Motor neuron (in vitro differentiated cells): Measurements from ENCODE around the gene HEATR9. TPM values are rescaled to one million over a fixed set of nuclear protein-coding genes. Genes with fewer than 3 reads are reported as not detected.

Experiments used
- ATAC-seq, 8 experiments: fragments of 200-7000 bp; cut with Tn5 transposase; replicated peaks in 6 of 8; 2 replicates each; pipeline ENCODE4 v1.8.0; 2021; ENCODE audit warnings: mild to moderate bottlenecking in 8 of 8, moderate library complexity in 8 of 8
- H3K27ac ChIP-seq, 2 donors: fragments of 250-450 bp; sonication (Bioruptor Pico); 2 replicates each; pipeline ENCODE4 v1.9.0; 2021; ENCODE audit warnings: antibody characterized with exemption in 2 of 2, mild to moderate bottlenecking in 2 of 2, moderate library complexity in 1 of 2
- H3K4me1 ChIP-seq, 2 donors: fragments of 250-450 bp; sonication (Bioruptor Pico); replicated peaks in 1 of 2; 2 replicates each; pipeline ENCODE4 v1.6.1; 2021; ENCODE audit warnings: antibody characterized with exemption in 2 of 2, mild to moderate bottlenecking in 2 of 2, moderate library complexity in 1 of 2
- H3K4me3 ChIP-seq, 5 donors: fragments of 250-450 bp; sonication (Bioruptor Pico); 2 replicates each; pipeline ENCODE4 v1.9.0; 2021; ENCODE audit warnings: antibody characterized with exemption in 5 of 5, mild to moderate bottlenecking in 5 of 5, moderate library complexity in 4 of 5
- whole genome bisulfite sequencing, 10 experiments: fragments of 450-650 bp; shearing (Covaris generic); methylation state at CpG; one replicate each; pipeline ENCODE4 v1.0.0; 2022; 5-methylcytosine and 5-hydroxymethylcytosine counted together
- in situ Hi-C, 9 experiments: fragments of 400-800 bp; cut with MboI; loops; one replicate each; pipeline ENCODE4 v1.15.0; 2021; ENCODE audit warnings: low sequenced_read_pairs in 9 of 9, low pct_unique_long_range_greater_than_20kb in 2 of 9; ENCODE audit not compliant: unreplicated experiment in 9 of 9
- total RNA-seq, 8 experiments: library from RNA; unstranded; fragments of 300-600 nt; gene quantifications; 2 replicates each; pipeline versions ENCODE4 v1.2.3 to v1.2.4, GENCODE V29; 2022

The HEATR9 gene
- total RNA-seq, 8 experiments from 2014 or later: 0.08 to 0.18 (median 0.14) TPM; not detected in 3

DNA sequence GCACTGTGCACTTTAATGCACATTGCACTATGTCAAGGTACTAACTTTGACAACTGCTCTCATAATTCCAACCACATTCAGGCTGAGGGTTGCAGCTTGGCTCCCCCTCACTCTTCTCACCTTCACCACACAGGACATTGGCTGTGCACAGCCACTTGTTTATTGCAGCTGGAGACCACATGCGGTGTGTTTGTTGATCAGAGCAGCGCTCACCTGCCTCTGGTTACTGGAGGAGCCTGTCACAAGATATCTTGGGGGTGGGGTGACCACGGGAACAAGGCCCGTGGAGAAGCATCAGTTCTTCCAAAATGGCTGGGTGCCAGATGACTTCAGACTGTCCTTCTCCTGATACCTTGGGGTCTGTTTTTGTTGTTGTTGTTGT is 22.1 kb upstream of the HEATR9 start:
- H3K4me1 ChIP-seq: no peaks in the 10 kb centered on the region
- in situ Hi-C loops: no loop called here
- no peak for ATAC-seq
- no peak overlapping the region for H3K4me3 ChIP-seq
- WGBS, 10 experiments: 40 to 90% methylated on average over 2 to 3 of the region's 4 CpGs; no CpG with 5 or more reads in 8 of the 10 experiments
- no peak overlapping the region for H3K27ac ChIP-seq

DNA sequence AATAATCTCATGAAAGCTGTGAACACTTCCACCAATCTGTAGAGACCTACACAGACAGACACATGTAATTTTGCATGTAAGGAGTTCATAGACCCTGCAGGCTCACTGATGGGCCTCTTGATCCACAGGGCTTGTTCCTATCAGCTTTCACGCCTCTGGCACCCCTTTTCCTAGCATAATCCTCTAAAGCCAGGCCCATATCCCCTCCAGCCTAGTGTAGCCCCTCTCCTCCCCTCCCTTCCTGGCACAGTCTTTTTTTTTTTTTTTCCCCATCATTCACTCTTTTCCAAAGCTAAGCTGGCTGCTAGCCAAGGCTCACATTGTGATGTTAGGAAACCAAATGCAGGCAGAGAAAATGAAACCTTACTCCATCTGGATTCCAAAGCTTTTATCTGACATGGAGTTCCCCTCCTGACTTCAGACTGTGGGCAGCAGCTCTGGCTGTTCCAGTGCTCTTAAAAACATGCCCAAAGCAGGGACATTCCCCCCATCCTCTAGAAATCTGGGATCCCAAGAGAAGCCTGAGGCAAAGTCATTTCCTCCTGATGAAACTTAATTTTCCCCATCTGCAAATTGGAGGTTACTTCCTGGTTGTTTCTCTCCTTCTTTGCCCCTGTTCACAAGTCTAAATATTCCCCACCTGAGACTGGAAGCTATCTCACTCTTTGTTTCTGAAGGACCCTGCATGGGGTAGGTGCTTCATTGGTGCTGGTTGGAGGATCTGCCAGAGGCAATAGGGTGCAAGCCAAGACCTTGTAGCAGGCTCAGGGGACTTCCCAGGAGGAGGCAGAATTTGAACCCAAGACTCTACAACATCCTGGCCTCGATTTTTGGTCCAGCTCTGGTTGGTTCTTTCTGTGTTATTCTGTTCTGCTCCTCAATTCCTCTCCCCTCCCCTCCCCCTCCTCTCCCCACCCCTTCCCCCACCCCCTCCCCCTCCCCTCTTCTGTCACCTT is 21.4 kb upstream of the HEATR9 start:
- 20 to 83% methylated on average over 1 of the region's 2 CpGs; no CpG with 5 or more reads in 8 of the 10 experiments for WGBS, 10 experiments
- Histone ChIP-seq H3K27ac (no peak overlapping the region), H3K4me1 (no peaks in the 10 kb centered on the region), H3K4me3 (no peak overlapping the region)
- in situ Hi-C loops: no loop called here
- peak in 6 of 8 experiments; percentile 31 to 75 (median 64) for ATAC-seq

DNA sequence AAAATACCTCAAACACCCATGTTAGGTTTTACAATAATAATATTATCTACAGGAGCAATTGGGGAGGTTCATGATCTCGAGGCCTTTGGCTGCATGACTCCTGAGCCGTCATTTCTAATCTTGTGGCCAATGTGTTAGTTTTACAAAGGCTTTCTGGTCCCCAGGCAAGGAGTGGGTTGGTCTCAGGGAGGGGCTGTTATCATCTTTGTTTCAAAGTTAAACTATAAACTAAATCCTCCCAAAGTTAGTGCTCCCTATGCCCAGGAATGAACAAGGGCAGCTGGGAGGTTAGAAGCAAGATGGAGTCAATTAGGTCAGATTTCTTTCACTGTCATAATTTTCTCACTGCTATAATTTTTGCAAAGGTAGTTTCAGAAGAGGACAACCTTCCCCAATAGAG is 20.6 kb upstream of the HEATR9 start:
- 76 to 100% (median 80%) methylated on average over 1 to 2 of the region's 2 CpGs; no CpG with 5 or more reads in 7 of the 10 experiments for WGBS, 10 experiments
- Histone ChIP-seq H3K27ac (no peak overlapping the region), H3K4me1 (no peaks in the 10 kb centered on the region), H3K4me3 (no peak overlapping the region)
- no peak for ATAC-seq
- in situ Hi-C loops: no loop called here

DNA sequence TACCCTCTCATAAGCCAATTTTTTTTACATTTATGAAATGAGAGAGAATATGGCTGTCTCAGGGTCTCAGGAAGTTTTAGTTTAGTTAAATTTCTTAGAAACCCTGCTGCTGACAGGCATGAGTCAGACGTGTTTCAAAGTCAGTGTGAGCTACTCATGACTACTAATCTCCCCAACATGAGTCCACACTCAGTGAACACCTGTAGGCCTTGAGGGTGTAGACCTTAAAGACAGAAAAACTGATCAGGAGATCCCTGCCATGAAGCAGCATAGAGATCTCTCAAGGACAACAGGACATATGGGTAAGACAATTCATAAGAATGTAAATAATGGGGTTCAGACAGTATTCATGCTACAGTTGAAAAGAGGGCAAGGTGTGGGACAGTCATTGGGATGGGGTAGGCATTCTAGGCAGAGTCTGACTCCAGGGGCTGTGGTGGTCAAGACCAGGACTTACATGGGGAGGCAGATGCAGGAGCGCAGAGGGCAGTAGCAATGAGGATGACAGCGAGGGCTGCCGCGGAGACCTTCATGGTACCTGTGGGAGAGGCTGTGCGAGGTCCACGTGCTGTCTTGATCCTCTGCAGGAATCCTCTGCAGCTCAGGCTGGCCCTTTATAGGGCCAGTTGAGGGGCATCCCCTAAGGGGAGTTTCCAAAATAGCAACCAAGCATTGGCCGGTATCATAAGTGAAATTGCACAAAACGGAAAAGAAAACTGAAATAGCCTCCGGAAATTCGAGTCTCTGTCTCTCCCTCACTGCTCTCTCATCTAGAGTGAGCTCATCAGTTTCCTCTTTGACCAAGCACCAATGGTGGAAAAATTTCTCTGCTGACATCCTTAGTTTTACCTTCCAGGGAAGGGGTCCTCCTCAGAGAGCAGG is 11.3 kb upstream of the HEATR9 start, which contains the start of gene CCL5:
Gene CCL5 (minus strand): TSS at position 588 of the 882 bp plus-strand sequence.
- H3K4me3 ChIP-seq: no peak within 1 kb of the TSS
- WGBS, 10 experiments: 0 to 94% (median 60%) methylated on average over 1 to 11 of the region's 11 CpGs; no CpG with 5 or more reads in 2 of the 10 experiments
- H3K27ac ChIP-seq: no peak within 1 kb of the TSS
- no peak for ATAC-seq
- H3K4me1 ChIP-seq: no peaks in the 10 kb centered on the region
- in situ Hi-C loops: no loop called here

DNA sequence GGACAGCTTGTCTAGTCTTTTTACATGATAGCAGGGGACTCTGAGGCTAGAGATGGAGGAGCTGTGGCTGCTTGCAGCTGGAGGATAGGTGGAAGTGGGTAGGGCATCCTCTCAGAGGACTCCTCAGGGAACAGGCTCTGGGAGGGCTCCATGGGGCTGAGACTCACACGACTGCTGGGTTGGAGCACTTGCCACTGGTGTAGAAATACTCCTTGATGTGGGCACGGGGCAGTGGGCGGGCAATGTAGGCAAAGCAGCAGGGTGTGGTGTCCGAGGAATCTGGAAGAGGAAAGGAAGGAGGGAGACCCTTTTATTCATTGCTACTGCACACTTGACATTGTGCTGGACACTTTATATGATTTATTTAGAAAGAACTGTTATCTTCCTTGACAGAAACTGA is 9.7 kb upstream of the HEATR9 start:
- 18 to 57% (median 30%) methylated on average over 1 to 3 of the region's 4 CpGs; no CpG with 5 or more reads in 6 of the 10 experiments for WGBS, 10 experiments
- in situ Hi-C loops: no loop called here
- Histone ChIP-seq H3K4me3 (no peak overlapping the region), H3K4me1 (no peaks in the 10 kb centered on the region), H3K27ac (no peak overlapping the region)
- no peak for ATAC-seq

DNA sequence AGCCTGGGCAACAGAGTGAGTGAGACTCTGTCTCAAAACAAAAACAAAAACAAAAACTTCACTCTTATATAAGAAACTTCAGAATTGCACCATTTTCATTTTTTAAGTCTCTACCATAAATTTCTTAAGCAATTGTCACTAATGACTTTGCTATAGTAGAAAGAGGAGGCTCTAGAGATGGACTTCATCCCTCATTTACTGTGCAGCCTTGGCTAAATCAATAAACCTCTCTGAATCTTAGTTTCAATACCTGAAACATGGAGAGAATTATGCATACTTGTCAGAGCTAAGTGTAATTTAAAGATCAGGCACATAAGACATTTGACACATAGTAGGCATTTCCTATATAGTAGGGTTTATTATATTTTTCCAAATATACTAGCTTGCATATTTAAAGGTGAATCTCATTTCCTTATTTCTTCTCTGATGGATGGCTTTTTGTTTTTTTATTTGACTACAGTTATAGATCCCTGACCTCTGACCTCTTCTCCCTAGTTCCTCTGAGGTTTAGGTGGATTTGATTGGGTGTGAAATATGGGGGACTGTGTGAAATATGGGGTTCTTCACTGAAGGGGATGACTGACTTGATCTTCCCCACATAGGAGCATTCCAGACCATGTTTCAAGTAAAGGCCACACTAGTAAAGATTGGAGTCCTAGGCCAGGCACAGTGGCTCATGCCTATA is 8.8 kb upstream of the HEATR9 start:
- Histone ChIP-seq H3K27ac (no peak overlapping the region), H3K4me3 (no peak overlapping the region), H3K4me1 (no peaks in the 10 kb centered on the region)
- ATAC-seq: no peak
- in situ Hi-C loops: no loop called here

DNA sequence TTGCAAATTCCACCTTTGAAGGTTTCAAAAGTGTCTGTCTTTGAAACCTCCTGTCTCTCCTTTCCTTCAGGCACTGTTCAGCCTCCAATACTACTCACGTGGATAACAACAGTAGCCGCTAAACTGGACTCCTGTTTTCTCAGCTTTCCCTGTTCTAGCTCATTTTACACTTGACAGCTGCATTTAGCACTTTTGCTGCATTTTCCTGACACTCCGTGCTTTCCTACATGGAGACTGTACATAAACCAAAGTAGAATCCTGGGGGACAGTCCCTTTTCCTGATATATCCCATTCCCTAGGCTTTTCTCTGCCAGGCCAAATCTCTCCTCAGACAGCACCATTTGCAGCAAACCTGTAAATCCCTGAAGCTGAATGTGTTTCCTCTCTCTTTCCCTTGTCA is 7.8 kb upstream of the HEATR9 start:
- in situ Hi-C loops: no loop called here
- H3K4me1 ChIP-seq: no peaks in the 10 kb centered on the region
- WGBS, 10 experiments: 38 to 90% (median 62%) methylated on average over 1 to 3 of the region's 3 CpGs; no CpG with 5 or more reads in 3 of the 10 experiments
- H3K4me3 ChIP-seq: no peak overlapping the region
- H3K27ac ChIP-seq: no peak overlapping the region
- ATAC-seq: no peak

DNA sequence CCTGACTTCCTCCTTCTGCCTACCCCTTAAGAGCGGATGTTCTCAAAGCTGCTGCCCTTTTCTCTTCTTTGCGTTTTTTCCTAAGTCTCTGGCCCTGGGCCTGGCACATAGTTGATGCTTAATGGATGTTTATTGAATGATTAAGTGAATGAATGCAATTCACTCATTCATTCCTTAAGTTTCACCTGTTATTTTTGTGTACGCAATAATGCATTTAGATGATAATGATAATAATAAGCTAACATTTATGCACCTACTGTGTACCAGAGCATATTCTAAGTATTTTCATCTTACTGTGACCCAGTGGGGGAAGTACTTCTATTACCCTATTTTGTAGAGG is 7.1 kb upstream of the HEATR9 start:
- Histone ChIP-seq H3K27ac (no peak overlapping the region), H3K4me1 (no peaks in the 10 kb centered on the region), H3K4me3 (no peak overlapping the region)
- 61 to 100% (median 85%) methylated on average over 1 to 3 of the region's 3 CpGs; no CpG with 5 or more reads in 1 of the 10 experiments for WGBS, 10 experiments
- in situ Hi-C loops: no loop called here
- ATAC-seq: no peak

DNA sequence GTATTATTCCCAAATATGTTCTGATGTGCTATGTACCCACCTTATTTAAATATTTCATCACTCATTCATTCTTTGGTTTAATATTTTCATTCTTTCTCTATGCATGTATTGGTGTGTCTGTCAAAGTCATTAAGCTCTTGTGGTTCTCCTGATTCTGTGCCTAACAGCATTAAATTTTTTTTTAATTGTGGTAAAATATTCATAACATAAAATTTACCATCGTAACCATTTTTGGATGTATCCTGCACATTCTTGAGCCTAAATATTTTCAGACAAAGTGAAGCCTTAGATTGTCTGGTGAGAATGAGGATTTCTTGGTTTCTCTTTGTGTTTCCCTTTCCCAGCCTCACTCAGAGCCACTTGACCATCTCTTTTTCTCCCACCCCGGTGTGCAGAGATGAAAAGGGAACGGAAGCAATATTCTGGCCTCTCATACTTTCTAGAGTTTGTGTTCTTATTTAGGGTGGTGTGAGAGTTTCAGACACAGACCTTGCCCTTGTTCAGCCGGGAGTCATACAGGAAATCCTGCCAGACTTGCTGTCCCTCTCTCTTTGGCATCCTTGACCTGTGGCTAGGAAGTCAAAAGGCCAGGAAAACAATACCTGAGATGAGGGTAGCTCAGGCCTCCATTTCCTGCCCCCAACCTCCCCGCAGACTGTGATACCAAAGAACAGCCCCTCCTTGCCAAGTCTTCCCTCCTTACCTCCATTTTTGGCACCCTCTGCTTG is 6.5 kb upstream of the HEATR9 start:
- Histone ChIP-seq H3K4me1 (no peaks in the 10 kb centered on the region), H3K27ac (no peak overlapping the region), H3K4me3 (no peak overlapping the region)
- no peak for ATAC-seq
- in situ Hi-C loops: no loop called here
- 32 to 100% (median 70%) methylated on average over 2 to 5 of the region's 5 CpGs for WGBS, 10 experiments

DNA sequence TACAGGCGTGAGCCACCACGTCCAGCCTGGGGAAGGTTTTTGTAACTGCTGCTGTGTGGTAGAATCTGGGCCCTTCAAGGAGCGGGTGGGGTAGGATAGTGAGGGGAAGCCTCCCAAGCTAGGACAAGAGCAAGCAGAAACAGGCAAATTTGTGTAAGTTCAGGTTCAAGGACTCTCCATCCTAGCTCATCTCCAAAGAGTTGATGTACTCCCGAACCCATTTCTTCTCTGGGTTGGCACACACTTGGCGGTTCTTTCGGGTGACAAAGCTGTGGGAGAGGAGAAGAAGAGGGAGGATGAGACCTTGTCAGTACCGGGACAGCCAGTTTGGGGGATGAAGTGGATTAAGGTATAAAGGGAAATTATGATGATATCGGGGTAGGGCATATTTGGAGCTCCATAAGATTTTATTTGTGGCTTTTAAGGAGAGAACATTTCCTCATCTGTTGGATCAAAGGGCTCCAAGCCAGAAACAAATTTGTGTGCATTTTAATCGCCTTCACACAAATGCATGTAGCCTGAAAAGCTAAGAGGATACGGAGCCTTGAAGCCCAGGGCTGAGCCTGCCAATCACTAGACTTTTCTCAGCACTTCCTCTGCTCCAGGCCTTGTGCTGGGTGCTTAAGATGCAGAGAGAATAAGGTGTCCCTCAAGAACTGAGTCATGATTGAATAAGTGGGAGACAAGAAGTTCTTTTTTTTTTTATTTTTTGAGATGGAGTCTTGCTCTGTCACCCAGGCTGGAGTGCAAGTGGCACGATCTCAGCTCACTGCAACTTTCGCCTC is 3.7 kb upstream of the HEATR9 start:
- Histone ChIP-seq H3K27ac (no peak overlapping the region), H3K4me3 (no peak overlapping the region), H3K4me1 (no peaks in the 10 kb centered on the region)
- in situ Hi-C loops: no loop called here
- no peak for ATAC-seq
- 37 to 100% (median 79%) methylated on average over 1 to 9 of the region's 12 CpGs; no CpG with 5 or more reads in 2 of the 10 experiments for WGBS, 10 experiments

DNA sequence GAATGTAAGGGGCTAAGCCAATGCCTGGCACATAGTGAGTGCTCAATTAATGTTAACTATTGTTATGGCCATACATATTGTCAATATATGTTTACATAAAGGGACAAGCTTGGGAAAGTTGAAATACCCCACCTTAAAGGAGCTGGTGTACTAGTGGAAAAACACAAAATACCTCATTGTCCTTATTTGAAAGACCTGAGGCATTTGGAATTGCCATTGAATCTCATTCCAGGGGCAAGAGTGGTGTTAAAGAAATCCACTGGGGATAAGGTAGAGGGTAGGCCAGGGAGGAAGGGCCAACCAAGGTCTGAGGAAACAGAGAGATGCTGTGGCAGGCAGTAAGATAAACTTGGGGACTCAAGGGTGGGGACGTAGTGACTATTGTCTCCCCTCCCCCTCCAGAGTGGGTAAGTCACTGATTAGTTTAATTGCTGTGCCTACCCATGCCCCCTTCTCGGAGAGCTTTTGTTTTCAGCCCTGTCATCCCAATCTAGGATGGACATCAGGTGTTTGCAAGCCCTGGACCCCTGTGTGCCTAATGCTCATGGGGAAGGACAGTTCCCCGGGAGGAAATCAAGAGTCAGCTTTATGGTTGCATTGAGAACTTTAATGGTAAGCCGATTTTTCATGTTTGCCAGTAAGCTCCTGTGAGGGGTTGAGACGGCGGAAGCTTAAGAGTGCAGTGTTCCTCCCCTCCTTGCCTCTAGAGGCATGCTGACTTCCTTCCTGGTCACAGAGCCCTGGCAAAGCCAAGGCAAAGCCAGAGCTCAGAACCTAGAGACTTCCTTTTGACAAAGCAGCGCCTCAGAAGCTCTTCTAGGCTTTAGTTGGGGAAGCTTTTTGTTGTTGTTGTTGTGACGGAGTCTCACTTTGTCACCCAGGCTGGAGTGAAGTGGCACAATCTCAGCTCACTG is 2.5 kb upstream of the HEATR9 start:
- ATAC-seq: no peak
- Histone ChIP-seq H3K27ac (no peak overlapping the region), H3K4me3 (no peak overlapping the region), H3K4me1 (no peaks in the 10 kb centered on the region)
- WGBS, 10 experiments: 50 to 94% (median 70%) methylated on average over 1 to 3 of the region's 8 CpGs; no CpG with 5 or more reads in 3 of the 10 experiments
- in situ Hi-C loops: no loop called here
